Upper lobe of left lung (tissue), 4 donors: ENCODE data around the gene TUSC2.

Source experiments
- CTCF ChIP-seq, 6 experiments: fragments of 450-650 bp in 4 of 6; fragments of 200-600 bp in 2 of 6; sonication (generic) in 2 of 6; IDR thresholded peaks; one replicate each; pipeline ENCODE4 v1.5.1; 2016 to 2019; ENCODE audit warnings: antibody characterized with exemption in 6 of 6
- EP300 ChIP-seq, 4 donors: sonication (generic); formaldehyde crosslinking; IDR thresholded peaks; one replicate each; pipeline ENCODE4 v1.5.1; 2017; ENCODE audit warnings: antibody characterized with exemption in 4 of 4, control low read depth in 2 of 4
- POLR2A ChIP-seq, 4 donors: fragments of 450-650 bp; IDR thresholded peaks; one replicate each; pipeline ENCODE4 v1.5.1; 2016 to 2017; ENCODE audit warnings: antibody characterized with exemption in 4 of 4, mild to moderate bottlenecking in 2 of 4
- POLR2AphosphoS5 ChIP-seq, 2 donors: sonication (generic); formaldehyde crosslinking; IDR thresholded peaks; one replicate each; pipeline ENCODE4 v1.5.1; 2017; ENCODE audit warnings: antibody characterized with exemption in 2 of 2

- no peak for TF ChIP-seq EP300 (IDR thresholded peaks at IDR 0.05)
- TF ChIP-seq CTCF (IDR thresholded peaks at IDR 0.05): peak in 2 of 6 experiments; percentile 31 to 38
- TF ChIP-seq POLR2A (IDR thresholded peaks at IDR 0.05): peak in 3 of 4 donors; percentile 22 to 86 (median 67)
- TF ChIP-seq POLR2AphosphoS5 (IDR thresholded peaks at IDR 0.05): peak; percentile 91 to 96
Measured at GRCh38 chr3:50327943-50328691, at the start of gene TUSC2.
